Stimulated activated CD4-positive, alpha-beta T cell treated with anti-CD3 and anti-CD28 coated beads, Interleukin-1b, Interleukin-23, amount 100 ng/mL, for 1 hour (primary cell): ENCODE results near the gene IFI27L1.

Experiments used
- DNase-seq, 2 donors: peaks; one replicate each; pipeline ENCODE4 v3.0.0-alpha.2; 2020; ENCODE audit warnings: low read depth in 2 of 2

Gene IFI27L1

DNA sequence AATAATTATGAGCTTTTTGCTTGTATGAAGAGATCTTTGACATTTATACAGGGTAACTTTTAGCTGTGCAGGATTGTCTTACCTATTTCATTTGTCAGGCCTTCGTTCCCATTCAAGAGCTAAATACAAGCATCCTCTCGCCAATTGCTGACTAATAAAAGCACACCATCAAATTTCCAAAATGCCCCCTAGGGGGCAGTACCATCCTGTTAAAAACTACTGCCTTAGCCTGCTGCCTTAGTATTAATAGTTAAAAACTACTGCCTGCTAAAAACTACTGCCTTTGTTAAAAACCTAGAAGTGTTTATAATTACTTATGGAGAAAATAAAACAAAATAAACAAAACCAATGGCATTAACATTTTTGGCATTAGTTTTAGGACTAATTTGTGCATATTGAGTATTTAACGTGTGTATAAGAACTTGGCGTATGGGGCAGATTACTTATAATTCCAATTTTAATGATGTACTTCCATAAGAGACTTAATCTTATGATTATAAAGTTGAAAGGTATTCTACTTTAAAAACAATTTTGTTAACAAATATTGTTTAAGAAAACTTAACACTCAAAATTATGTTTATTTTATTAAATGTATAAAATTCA, 51.3 kb downstream of the IFI27L1 start:
- peak; percentile 24 to 34 for DNase-seq

- no peak for DNase-seq
Measured at GRCh38 chr14:94135476-94135875, 54.4 kb downstream of the IFI27L1 start.

DNA sequence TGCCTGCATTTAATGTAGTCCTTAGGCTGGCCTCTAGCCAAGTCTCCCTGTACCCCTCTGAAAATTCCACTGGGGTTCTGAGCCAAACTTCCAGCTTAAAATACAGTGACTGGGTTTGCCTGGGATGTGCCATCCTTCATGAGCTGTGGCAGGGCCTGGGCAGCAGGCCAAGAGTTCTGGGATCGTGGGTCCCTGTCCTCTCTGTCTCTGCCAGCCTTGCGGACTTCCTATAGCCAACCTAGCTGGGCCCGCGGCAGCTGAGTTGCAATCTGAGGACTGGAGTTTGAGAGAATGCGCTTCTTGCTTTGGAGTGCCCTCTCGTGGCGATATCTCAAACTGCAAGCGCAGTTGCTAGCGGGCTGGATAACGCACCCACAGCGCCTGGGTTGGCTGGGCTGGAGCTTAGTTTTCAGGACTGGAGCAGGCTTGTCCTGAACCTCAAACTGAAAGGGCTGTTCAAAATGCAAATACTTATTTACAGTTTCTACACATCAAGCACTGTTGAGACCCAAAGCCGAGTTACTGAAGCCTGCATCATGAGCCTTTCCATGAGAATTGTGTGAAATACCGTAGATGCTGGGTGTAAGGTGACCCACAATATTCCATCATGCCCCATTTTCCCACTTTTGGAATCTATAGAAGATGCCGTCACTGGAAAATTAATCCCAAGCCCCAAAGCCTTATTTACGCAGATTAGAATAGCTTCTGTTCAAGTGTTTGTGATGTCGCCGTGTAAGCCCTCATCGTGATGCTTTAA, 55.6 kb downstream of the IFI27L1 start:
- peak; percentile 55 to 75 for DNase-seq

DNA sequence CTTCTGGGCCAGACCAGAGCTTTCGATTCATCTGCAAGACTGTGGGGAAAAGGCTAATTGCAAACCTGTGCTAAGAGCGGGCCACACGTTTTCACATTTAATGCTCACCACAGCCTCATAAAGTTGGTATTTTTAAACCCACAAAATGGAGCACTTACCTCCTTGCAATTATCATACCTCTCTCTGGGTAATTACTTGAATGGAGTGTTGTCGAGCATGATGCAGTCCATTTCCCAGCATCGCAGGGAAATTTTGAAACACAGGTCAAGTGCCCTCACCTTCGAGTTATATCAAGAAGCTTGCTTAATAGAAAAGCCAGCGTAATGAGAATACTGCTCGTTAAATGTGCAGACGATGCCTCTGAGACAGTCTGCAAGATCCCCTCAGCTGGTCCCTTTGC, 57.1 kb downstream of the IFI27L1 start:
- no peak for DNase-seq

DNA sequence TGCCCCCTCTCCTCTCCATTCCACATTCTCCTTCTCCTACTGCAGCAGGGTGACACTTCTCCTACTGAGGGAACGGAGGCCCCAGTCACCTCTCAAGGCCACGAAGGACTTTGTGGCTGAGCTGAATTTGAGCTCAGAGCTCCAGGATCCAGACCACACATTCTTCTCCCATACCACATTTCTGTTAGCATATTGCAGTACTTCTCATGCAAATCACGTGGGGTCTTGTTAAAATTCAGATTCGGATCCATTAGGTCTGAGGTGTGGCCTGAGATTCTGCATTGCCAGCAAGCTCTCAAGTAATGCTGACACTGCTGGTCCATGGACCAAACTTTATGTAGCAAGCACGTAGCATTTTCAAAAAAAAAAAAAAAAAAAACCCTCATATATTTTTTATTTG, 57.9 kb downstream of the IFI27L1 start:
- DNase-seq = no peak

DNA sequence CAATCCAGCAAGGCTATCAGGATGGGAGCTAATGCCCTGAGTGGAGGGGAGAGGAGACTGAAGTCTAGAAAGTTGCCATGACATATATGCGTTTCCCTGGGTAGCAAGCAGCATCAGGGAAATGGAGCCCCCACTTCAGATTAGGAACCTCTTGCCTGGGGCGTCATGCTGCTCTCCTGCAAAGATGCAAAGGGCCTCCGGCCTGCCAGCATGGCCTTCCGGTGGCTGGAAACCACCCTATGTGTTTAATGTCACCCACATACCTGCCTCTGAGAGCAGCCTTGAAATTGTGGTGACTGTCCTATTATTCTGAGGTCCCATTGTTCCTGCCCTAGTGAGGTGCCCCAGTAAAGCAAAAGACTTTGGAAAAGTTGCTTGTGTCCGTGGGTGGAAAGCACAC, 58.3 kb downstream of the IFI27L1 start:
- no peak for DNase-seq

DNA sequence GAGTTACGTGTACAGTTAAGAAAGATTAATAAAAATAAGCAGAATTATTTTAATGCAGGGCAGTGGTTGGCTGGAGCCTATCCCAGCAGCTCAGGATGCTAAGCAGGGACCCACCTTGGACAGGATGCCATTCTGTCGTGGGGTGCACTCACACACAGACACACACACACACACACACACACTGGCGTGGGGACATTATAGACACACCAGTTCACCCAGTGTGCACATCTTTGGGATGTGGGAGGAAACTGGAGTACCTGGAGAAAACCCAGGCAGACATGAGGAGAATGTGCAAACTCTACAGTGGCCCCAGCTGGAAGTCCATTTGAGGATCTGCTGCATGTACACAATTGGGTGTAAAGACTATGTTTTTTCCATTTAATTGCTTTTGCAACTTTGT, 61.1 kb downstream of the IFI27L1 start:
- DNase-seq = no peak

DNA sequence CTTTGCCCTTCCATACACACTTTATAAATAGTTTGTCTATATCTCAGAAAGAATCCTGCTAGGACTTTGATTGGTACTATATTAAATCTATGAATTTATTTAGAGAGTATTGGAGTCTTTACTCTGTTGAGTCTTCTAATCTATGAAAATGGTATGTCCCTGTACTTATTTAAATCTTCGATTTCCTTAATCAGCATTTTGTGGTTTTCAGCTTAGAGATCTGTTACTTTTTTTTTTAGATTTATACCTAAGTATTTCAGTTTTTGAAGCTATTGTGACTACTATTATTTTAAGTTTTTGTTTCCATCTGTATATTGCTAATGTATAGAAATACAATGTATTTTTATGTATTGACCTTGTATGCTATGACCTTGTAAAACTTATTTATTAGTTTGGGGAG, 61.7 kb downstream of the IFI27L1 start:
- DNase-seq = no peak

- no peak for DNase-seq
Measured at GRCh38 chr14:94143239-94143638, 62.1 kb downstream of the IFI27L1 start.

- no peak for DNase-seq
Measured at GRCh38 chr14:94143711-94144110, 62.6 kb downstream of the IFI27L1 start.

- no peak for DNase-seq
Measured at GRCh38 chr14:94144765-94145164, 63.7 kb downstream of the IFI27L1 start.

DNA sequence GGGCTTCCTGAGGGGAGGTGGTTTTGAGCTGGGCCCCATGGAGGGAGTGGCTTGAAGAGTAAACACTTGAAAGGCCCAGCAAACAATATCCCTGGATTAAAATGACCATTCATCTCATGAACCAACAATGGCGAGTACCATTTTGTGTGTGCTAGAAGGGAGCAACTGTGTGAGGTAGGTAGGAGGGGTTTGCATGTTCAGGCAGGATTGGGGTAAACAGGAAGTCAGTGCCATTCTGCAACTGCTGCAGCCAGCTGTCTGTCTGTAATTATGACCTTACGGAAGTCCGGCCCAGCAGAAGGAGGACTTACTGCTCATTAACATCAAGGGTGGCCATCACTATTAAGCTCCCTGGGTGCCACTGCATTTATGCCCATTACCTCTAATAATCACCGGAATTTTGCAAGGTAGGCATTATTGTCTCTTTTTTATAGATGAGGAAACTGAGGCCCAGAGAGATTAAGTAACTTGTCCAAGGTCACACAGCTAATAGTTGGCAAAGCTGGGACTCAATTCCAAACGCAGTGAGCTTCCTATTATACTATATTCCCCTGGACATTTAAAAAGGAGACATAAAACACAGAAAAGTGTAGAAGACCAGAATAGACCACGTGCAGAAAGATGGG, 64.9 kb downstream of the IFI27L1 start:
- no peak for DNase-seq
